SIG-M5 treated with dmso at 0.1 percent for 504 hours (cell line): ENCODE data around the gene UBAP1L.

ENCODE experiments used
- DNase-seq: peaks from one replicate; lab custom pipeline; 2025; ENCODE audit not compliant: unreplicated experiment; lab: John Stamatoyannopoulos, UW

The UBAP1L gene

GRCh38 chr15:65066635-65067316, 48.2 kb downstream of the UBAP1L start:
- no peak for DNase-seq

- DNase-seq: no peak
These were observed 48.9 kb downstream of the UBAP1L start for GRCh38 chr15:65066001-65066634.

- DNase-seq: no peak
These were observed 52.3 kb downstream of the UBAP1L start for GRCh38 chr15:65062726-65063125.

GRCh38 chr15:65062061-65062460, 52.9 kb downstream of the UBAP1L start:
- peak; percentile 26 for DNase-seq

GRCh38 chr15:65060641-65061397, 54.2 kb downstream of the UBAP1L start:
- no peak for DNase-seq

- no peak for DNase-seq
These were observed 54.9 kb downstream of the UBAP1L start for GRCh38 chr15:65059931-65060596.

- DNase-seq: no peak
These were observed 55.6 kb downstream of the UBAP1L start for GRCh38 chr15:65059369-65059750.

- no peak for DNase-seq
These were observed 56.3 kb downstream of the UBAP1L start for GRCh38 chr15:65058394-65059368.

- no peak for DNase-seq
These were observed 57.5 kb downstream of the UBAP1L start for GRCh38 chr15:65057549-65057940.

GRCh38 chr15:65056868-65057548, 58.0 kb downstream of the UBAP1L start:
- peak; percentile 6 for DNase-seq

GRCh38 chr15:65056106-65056505, 58.9 kb downstream of the UBAP1L start:
- no peak for DNase-seq

GRCh38 chr15:65055201-65055870, 59.7 kb downstream of the UBAP1L start:
- no peak for DNase-seq

- DNase-seq: peak; percentile 34
These were observed 60.4 kb downstream of the UBAP1L start for GRCh38 chr15:65054333-65055200.

- no peak for DNase-seq
These were observed 62.0 kb downstream of the UBAP1L start for GRCh38 chr15:65052956-65053355.

- DNase-seq: no peak
These were observed 63.7 kb downstream of the UBAP1L start for GRCh38 chr15:65051266-65051665.

- no peak for DNase-seq
These were observed 64.7 kb downstream of the UBAP1L start for GRCh38 chr15:65050270-65050669.

GRCh38 chr15:65049418-65049840, 65.6 kb downstream of the UBAP1L start:
- peak; percentile 86 for DNase-seq

- no peak for DNase-seq
These were observed 66.8 kb downstream of the UBAP1L start for GRCh38 chr15:65048241-65048640.
